Measurements from ENCODE around the gene GFAP. TPM values are rescaled to one million over a fixed set of nuclear protein-coding genes. Genes with fewer than 3 reads are reported as not detected.

GFAP gene
- total and polyA plus RNA-seq, 3 donors from 2014 or later = 0.55 to 0.91 (median 0.62) TPM

- Histone ChIP-seq H3K36me3 (ENCODE audit: low read depth, missing control alignments) (no peaks in the 10 kb centered on the region), H3K4me1 (peaks cover 4% of the 10 kb centered on the region), H3K9me3 (no peaks in the 10 kb centered on the region), H3K27ac (no peak overlapping the region), H3K4me3 (no peak overlapping the region), H3K27me3 (no peaks in the 10 kb centered on the region)
- 58 to 64% methylated on average over 4 of the region's 4 CpGs for WGBS, 2 donors
- TF ChIP-seq CTCF (IDR thresholded peaks at IDR 0.05) = no peak
- TF ChIP-seq POLR2A (IDR thresholded peaks at IDR 0.05) = no peak
- intact Hi-C loops (cut with DNase I; ENCODE audit: low total_unique reads) = no loop called here
- no peak for DNase-seq
Measured at GRCh38 chr17:44940317-44940716, 25.0 kb upstream of the GFAP start.

GRCh38 chr17:44935116-44935515 lies 19.8 kb upstream of the GFAP start:
- intact Hi-C loops (cut with DNase I; ENCODE audit: low total_unique reads) = no loop called here
- no peaks in the 10 kb centered on the region for H3K36me3 ChIP-seq (ENCODE audit: low read depth, missing control alignments)

GRCh38 chr17:44934745-44935105 lies 19.4 kb upstream of the GFAP start:
- H3K4me1 ChIP-seq = no peaks in the 10 kb centered on the region
- WGBS, 2 donors = 97% methylated on average over 8 to 10 of the region's 10 CpGs
- TF ChIP-seq CTCF (IDR thresholded peaks at IDR 0.05) = no peak
- TF ChIP-seq POLR2A (IDR thresholded peaks at IDR 0.05) = no peak
- H3K27ac ChIP-seq = no peak overlapping the region
- no peak overlapping the region for H3K4me3 ChIP-seq
- DNase-seq = no peak
- no peaks in the 10 kb centered on the region for H3K27me3 ChIP-seq
- H3K9me3 ChIP-seq = no peaks in the 10 kb centered on the region
- intact Hi-C loops (cut with DNase I; ENCODE audit: low total_unique reads) = no loop called here
- H3K36me3 ChIP-seq (ENCODE audit: low read depth, missing control alignments) = no peaks in the 10 kb centered on the region

More at GRCh38 chr17:44935116-44935515, 19.8 kb upstream of the GFAP start:
- no peaks in the 10 kb centered on the region for H3K4me1 ChIP-seq
- DNase-seq = no peak
- no peak overlapping the region for H3K27ac ChIP-seq
- WGBS, 2 donors = 88 to 98% methylated on average over 7 to 8 of the region's 9 CpGs
- TF ChIP-seq POLR2A (IDR thresholded peaks at IDR 0.05) (no peak), CTCF (IDR thresholded peaks at IDR 0.05) (no peak)
- H3K27me3 ChIP-seq = no peaks in the 10 kb centered on the region
- no peak overlapping the region for H3K4me3 ChIP-seq
- H3K9me3 ChIP-seq = no peaks in the 10 kb centered on the region

GRCh38 chr17:44933824-44934744 lies 18.8 kb upstream of the GFAP start:
- Histone ChIP-seq H3K27me3 (no peaks in the 10 kb centered on the region), H3K4me3 (no peak overlapping the region), H3K27ac (no peak overlapping the region), H3K4me1 (no peaks in the 10 kb centered on the region), H3K9me3 (no peaks in the 10 kb centered on the region), H3K36me3 (ENCODE audit: low read depth, missing control alignments) (no peaks in the 10 kb centered on the region)
- 91 to 97% methylated on average over 12 to 34 of the region's 34 CpGs for WGBS, 2 donors
- TF ChIP-seq POLR2A (IDR thresholded peaks at IDR 0.05) (no peak), CTCF (IDR thresholded peaks at IDR 0.05) (no peak)
- DNase-seq = no peak
- intact Hi-C loops (cut with DNase I; ENCODE audit: low total_unique reads) = no loop called here

- no peaks in the 10 kb centered on the region for H3K9me3 ChIP-seq
- TF ChIP-seq CTCF (IDR thresholded peaks at IDR 0.05) (no peak), POLR2A (IDR thresholded peaks at IDR 0.05) (no peak)
- DNase-seq = no peak
- H3K4me1 ChIP-seq = no peaks in the 10 kb centered on the region
- H3K4me3 ChIP-seq = no peak overlapping the region
- intact Hi-C loops (cut with DNase I; ENCODE audit: low total_unique reads) = no loop called here
- 73 to 74% methylated on average over 2 to 6 of the region's 6 CpGs for WGBS, 2 donors
- no peak overlapping the region for H3K27ac ChIP-seq
- no peaks in the 10 kb centered on the region for H3K36me3 ChIP-seq (ENCODE audit: low read depth, missing control alignments)
- no peaks in the 10 kb centered on the region for H3K27me3 ChIP-seq
Measured at GRCh38 chr17:44932787-44933097, 17.4 kb upstream of the GFAP start.

Measured in testis (tissue), 3 donors.